ENCODE data around the gene ARHGDIB. TPM values are rescaled to one million over a fixed set of nuclear protein-coding genes. Genes with fewer than 3 reads are reported as not detected.

ARHGDIB gene
- total RNA-seq, 2 donors from 2014 or later: 23.5 to 38.5 TPM

DNA sequence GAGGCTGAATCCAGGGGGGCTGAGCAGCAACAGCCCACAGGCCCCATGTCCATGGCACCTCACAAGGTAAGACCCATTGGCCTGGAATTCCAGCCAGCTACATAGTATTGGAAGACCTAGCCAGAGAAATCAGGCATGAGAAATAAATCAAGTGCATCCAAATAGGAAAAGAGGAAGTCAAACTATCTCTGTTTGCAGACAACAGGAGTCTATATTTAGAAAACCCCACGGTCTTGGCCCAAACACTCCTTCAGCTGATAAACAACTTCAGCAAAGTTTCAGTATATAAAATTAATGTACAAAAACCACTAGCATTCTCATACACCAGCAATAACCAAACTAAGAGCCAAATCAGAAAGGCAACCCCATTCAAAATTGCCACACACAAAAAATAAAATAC lies 28.4 kb upstream of the ARHGDIB start:
- DNase-seq (no peak), ATAC-seq (no peak)
- intact Hi-C loops (cut with DNase I, micrococcal nuclease): loop anchor here (10.0 kb wide), 2 partner anchors 145 to 275 kb away; partner anchors contain the start of gene ART4 (in 1 of the 2)

GRCh38 chr12:14988035-14988434 lies 26.6 kb upstream of the ARHGDIB start:
- DNase-seq: no peak
- ATAC-seq: no peak
- intact Hi-C loops (cut with DNase I, micrococcal nuclease): no loop called here

- intact Hi-C loops (cut with DNase I, micrococcal nuclease): no loop called here
- ATAC-seq (no peak), DNase-seq (no peak)
Observed at GRCh38 chr12:14986449-14986848, 25.0 kb upstream of the ARHGDIB start.

DNA sequence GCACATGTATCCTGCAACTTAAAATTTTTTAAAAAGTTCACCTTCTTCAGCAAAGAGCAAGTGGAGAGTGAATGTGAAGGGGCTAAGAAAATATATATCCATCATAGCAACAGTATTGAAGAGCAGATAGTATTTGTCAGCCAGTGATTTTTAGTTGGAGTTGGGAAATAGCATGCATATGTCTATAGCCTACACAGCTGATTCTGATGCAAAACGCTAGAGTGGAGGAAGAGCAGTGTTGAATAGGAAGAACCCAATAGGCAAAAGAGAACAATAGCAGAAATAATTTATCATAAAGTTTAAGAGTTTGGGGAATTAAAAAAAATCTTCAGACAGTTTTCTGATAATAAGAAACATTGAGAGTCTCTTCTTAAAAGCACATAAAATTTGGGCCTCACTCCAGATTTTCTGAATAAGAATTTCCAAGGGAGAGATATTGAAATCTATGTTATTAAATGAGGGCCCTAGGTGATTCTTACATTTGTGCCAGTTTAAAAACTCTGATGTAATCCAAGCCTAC lies 23.4 kb upstream of the ARHGDIB start:
- no peak for DNase-seq
- intact Hi-C loops (cut with DNase I, micrococcal nuclease): no loop called here
- no peak for ATAC-seq

- no peak for ATAC-seq
- no peak for DNase-seq
- intact Hi-C loops (cut with DNase I, micrococcal nuclease): no loop called here
Observed at GRCh38 chr12:14984036-14984435, 22.6 kb upstream of the ARHGDIB start.

DNA sequence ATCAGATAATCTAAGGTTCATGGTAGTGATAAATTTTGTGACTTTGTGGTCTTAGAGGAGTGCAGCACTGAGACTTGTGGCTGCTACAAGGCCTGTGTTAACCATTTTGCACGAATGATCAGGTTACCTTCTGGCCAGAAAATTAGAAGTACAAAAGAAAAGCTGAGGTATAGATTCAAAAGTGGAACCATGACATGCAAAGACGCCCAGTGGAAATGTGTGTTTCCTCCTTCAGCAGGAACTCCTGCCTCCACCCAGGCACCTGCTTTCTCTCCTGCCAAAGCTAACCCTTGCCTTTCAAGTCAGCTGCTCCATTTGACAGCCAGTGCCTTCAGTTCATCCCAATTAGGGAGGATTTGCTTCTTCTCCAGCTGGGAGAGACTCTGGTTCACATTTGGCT lies 21.6 kb upstream of the ARHGDIB start:
- DNase-seq: no peak
- no peak for ATAC-seq
- intact Hi-C loops (cut with DNase I, micrococcal nuclease): no loop called here

GRCh38 chr12:14982562-14982961 lies 21.2 kb upstream of the ARHGDIB start:
- DNase-seq (no peak), ATAC-seq (no peak)
- intact Hi-C loops (cut with DNase I, micrococcal nuclease): no loop called here

DNA sequence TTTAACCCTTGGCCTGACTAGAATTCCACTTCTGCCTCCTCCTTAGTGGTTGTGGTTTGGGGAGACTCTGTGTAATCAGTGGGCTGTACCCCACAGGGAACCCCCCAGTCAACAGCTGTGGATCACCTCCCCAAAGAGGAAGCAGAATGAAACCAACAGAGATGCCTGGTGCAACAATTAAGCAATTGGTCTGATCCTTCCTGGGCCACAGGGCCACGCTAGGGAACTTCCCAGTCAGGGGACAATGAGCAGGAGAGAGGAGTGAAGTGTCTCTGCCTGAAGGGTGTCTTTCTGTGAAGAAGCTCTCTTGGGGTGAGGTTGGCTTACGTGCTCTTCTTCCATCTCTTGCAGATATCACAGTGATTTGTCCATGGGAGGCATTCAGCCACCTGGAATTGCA lies 19.6 kb upstream of the ARHGDIB start:
- DNase-seq: no peak
- intact Hi-C loops (cut with DNase I, micrococcal nuclease): no loop called here
- no peak for ATAC-seq

- intact Hi-C loops (cut with DNase I, micrococcal nuclease): no loop called here
- no peak for DNase-seq
- no peak for ATAC-seq
Observed at GRCh38 chr12:14979468-14979867, 18.1 kb upstream of the ARHGDIB start.

GRCh38 chr12:14976658-14977057 lies 15.3 kb upstream of the ARHGDIB start:
- intact Hi-C loops (cut with DNase I, micrococcal nuclease): no loop called here
- ATAC-seq (no peak), DNase-seq (no peak)

- intact Hi-C loops (cut with DNase I, micrococcal nuclease): no loop called here
- no peak for ATAC-seq
- no peak for DNase-seq
Observed at GRCh38 chr12:14975457-14975856, 14.1 kb upstream of the ARHGDIB start.

- intact Hi-C loops (cut with DNase I, micrococcal nuclease): no loop called here
Observed at GRCh38 chr12:14974633-14975032, 13.2 kb upstream of the ARHGDIB start.

GRCh38 chr12:14972816-14973215 lies 11.4 kb upstream of the ARHGDIB start, which contains the start of gene PDE6H:
Gene PDE6H, plus strand, starts transcription at chr12:14973042. Its CDS starts 4,971 bp downstream, at chr12:14978013.
- DNase-seq (no peak), ATAC-seq (no peak)
- intact Hi-C loops (cut with DNase I, micrococcal nuclease): no loop called here

More at GRCh38 chr12:14974633-14975032, 13.2 kb upstream of the ARHGDIB start:
- no peak for ATAC-seq
- no peak for DNase-seq

DNA sequence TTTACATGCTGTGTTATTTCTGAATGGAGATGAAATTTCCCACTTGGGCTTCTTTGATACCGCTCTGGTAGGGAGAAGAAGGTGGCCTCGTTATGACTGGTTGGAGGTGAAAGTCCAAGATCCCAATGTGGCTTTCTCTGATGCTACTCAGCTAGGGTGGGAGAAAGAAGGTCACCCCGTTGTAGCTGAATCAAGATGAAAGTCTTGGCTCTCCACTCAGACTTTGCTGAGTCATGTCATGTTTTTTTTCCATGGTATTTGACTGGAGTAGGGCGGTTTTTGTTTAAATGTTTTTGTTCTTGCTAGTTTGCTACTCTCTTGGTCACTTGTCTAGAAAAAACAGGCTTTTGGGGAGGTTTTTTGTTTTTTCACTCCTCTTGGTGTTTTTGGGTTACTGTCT lies 9.1 kb upstream of the ARHGDIB start:
- no peak for DNase-seq

GRCh38 chr12:14968478-14968877 lies 7.1 kb upstream of the ARHGDIB start:
- intact Hi-C loops (cut with DNase I, micrococcal nuclease): no loop called here
- ATAC-seq (no peak), DNase-seq (no peak)

More for the DNA sequence above, 9.1 kb upstream of the ARHGDIB start:
- intact Hi-C loops (cut with DNase I, micrococcal nuclease): no loop called here
- ATAC-seq: no peak

DNA sequence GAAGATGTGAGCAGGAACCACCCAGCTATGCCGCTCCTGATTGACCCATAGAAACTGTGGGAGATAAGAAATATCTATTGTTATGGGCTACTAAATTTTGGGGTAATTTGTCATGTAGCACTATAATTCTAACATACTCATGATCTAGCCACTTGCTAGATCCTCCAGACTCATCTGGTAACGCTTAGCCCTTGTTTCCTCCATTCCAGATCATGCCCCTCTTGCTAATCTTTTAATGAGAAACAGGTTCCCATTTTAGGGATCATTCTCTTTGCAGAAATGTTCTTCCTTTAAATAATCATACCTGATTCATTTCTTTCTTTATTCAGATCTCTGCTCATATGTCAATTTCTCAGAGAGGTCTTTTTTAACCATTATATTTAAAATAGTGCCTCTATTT lies 3.8 kb upstream of the ARHGDIB start:
- no peak for ATAC-seq

GRCh38 chr12:14964406-14964805 lies 3.0 kb upstream of the ARHGDIB start:
- no peak for DNase-seq
- no peak for ATAC-seq
- intact Hi-C loops (cut with DNase I, micrococcal nuclease): no loop called here

More for the DNA sequence above, 3.8 kb upstream of the ARHGDIB start:
- DNase-seq: no peak
- intact Hi-C loops (cut with DNase I, micrococcal nuclease): no loop called here

DNA sequence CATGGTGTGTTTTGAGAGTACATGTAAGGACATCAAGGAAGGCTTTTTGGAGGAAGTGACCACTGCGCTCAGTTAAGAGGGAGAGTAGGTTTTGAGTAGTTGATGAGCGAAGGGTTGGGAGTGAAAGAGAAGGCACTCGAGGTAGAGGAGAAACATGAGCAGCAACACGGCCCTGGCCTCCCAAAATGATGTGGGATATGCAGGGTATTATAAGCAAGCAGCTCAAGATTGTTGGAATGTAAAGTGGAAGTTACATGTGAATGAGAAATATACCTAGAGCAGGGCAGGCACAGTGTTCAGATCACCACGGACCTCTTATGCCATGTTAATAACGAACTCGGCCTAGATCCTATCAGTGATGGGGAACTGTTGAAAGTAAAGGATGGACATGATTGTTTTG lies 2.1 kb upstream of the ARHGDIB start:
- ATAC-seq: no peak

DNA sequence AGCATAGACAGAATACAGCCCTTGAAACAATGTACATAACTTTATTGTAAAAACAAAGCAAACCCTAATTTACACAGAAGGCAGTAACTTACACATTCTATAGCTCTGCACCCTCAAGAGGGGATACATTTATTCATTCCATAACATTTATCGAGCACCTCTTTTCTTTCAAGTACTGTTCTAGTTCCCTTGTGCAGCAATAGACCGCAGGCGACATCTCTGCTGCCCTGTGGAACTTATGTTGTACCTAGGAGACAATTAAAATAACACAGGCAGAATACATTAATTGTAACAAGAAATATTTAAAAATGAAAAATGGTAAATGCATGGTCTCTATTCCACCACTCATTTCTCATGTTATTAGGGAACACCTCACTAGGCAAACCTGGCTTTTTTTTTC lies 1.4 kb upstream of the ARHGDIB start:
- intact Hi-C loops (cut with DNase I, micrococcal nuclease): no loop called here
- no peak for DNase-seq
- ATAC-seq: no peak

More for the DNA sequence above, 2.1 kb upstream of the ARHGDIB start:
- intact Hi-C loops (cut with DNase I, micrococcal nuclease): no loop called here
- no peak for DNase-seq

- ATAC-seq (no peak), DNase-seq (no peak)
- intact Hi-C loops (cut with DNase I, micrococcal nuclease): no loop called here
Observed at GRCh38 chr12:14962153-14962539, 745 bp upstream of the ARHGDIB start.
